ENCODE data around the gene EDRF1. TPM values are rescaled to one million over a fixed set of nuclear protein-coding genes. Genes with fewer than 3 reads are reported as not detected.

The EDRF1 gene
- total and polyA plus RNA-seq, 2 donors from 2014 or later = 11.4 to 25.3 TPM

GRCh38 chr10:125739994-125740679 is 20.6 kb downstream of the EDRF1 start:
- Histone ChIP-seq H3K36me3 (ENCODE audit: control insufficient read depth in 2 of 3, insufficient read depth in 3 of 3, low read length in 3 of 3) (peaks cover 11 to 65% (median 57%) of the 10 kb centered on the region in 3 donors), H3K27me3 (ENCODE audit: control insufficient read depth, insufficient read depth, low read length) (no peaks in the 10 kb centered on the region), H3K27ac (ENCODE audit: low read depth in 2 of 2, low read length in 2 of 2) (no peak overlapping the region), H3K9ac (ENCODE audit: low read length in 3 of 3) (no peak overlapping the region), H3K4me3 (ENCODE audit: low read length in 3 of 3) (no peak overlapping the region), H3K4me1 (ENCODE audit: control insufficient read depth in 2 of 3, insufficient read depth in 2 of 3, low read depth in 1 of 3, low read length in 3 of 3) (no peaks in the 10 kb centered on the region), H3K9me3 (ENCODE audit: control insufficient read depth in 2 of 3, insufficient read depth in 1 of 3, low read length in 3 of 3) (no peaks in the 10 kb centered on the region)
- FAIRE-seq (no peak), DNase-seq (no peak)
- no peak for TF ChIP-seq CTCF (IDR thresholded peaks at IDR 0.05; ENCODE audit: borderline replicate concordance, extremely low read depth, insufficient read depth)
- intact Hi-C loops (cut with DNase I) = no loop called here

GRCh38 chr10:125742465-125742864 is 23.0 kb downstream of the EDRF1 start:
- no peaks in the 10 kb centered on the region for H3K9me3 ChIP-seq (ENCODE audit: control insufficient read depth in 2 of 3, insufficient read depth in 1 of 3, low read length in 3 of 3)
- H3K9ac ChIP-seq (ENCODE audit: low read length in 3 of 3) = no peak overlapping the region
- FAIRE-seq (no peak), DNase-seq (peak in 1 of 5 donors; percentile 16)
- no peak overlapping the region for H3K27ac ChIP-seq (ENCODE audit: low read depth in 2 of 2, low read length in 2 of 2)
- TF ChIP-seq CTCF (IDR thresholded peaks at IDR 0.05; ENCODE audit: borderline replicate concordance, extremely low read depth, insufficient read depth) = no peak
- no peak overlapping the region for H3K4me3 ChIP-seq (ENCODE audit: low read length in 3 of 3)
- intact Hi-C loops (cut with DNase I) = no loop called here
- peaks cover 15 to 61% (median 55%) of the 10 kb centered on the region in 3 donors for H3K36me3 ChIP-seq (ENCODE audit: control insufficient read depth in 2 of 3, insufficient read depth in 3 of 3, low read length in 3 of 3)
- no peaks in the 10 kb centered on the region for H3K27me3 ChIP-seq (ENCODE audit: control insufficient read depth, insufficient read depth, low read length)
- no peaks in the 10 kb centered on the region for H3K4me1 ChIP-seq (ENCODE audit: control insufficient read depth in 2 of 3, insufficient read depth in 2 of 3, low read depth in 1 of 3, low read length in 3 of 3)

GRCh38 chr10:125744909-125745308 is 25.4 kb downstream of the EDRF1 start:
- Histone ChIP-seq H3K4me1 (ENCODE audit: control insufficient read depth in 2 of 3, insufficient read depth in 2 of 3, low read depth in 1 of 3, low read length in 3 of 3) (no peaks in the 10 kb centered on the region), H3K27ac (ENCODE audit: low read depth in 2 of 2, low read length in 2 of 2) (no peak overlapping the region), H3K4me3 (ENCODE audit: low read length in 3 of 3) (no peak overlapping the region), H3K36me3 (ENCODE audit: control insufficient read depth in 2 of 3, insufficient read depth in 3 of 3, low read length in 3 of 3) (peaks cover 20 to 53% (median 47%) of the 10 kb centered on the region in 3 donors), H3K27me3 (ENCODE audit: control insufficient read depth, insufficient read depth, low read length) (no peaks in the 10 kb centered on the region), H3K9ac (ENCODE audit: low read length in 3 of 3) (no peak overlapping the region), H3K9me3 (ENCODE audit: control insufficient read depth in 2 of 3, insufficient read depth in 1 of 3, low read length in 3 of 3) (no peaks in the 10 kb centered on the region)
- FAIRE-seq (no peak), DNase-seq (no peak)
- intact Hi-C loops (cut with DNase I) = no loop called here
- no peak for TF ChIP-seq CTCF (IDR thresholded peaks at IDR 0.05; ENCODE audit: borderline replicate concordance, extremely low read depth, insufficient read depth)
